SK-MEL-5 (cell line): Measurements from ENCODE around the gene RHEB. TPM values are rescaled to one million over a fixed set of nuclear protein-coding genes. Genes with fewer than 3 reads are reported as not detected.

Experiments
- DNase-seq: peaks from one replicate; pipeline ENCODE4 v3.0.0-alpha.2; 2016; ENCODE audit warnings: low read depth, low spot score
- in situ Hi-C: cut with HindIII; loops from 2 replicates; pipeline ENCODE4 v1.10.0; 2016; ENCODE audit warnings: low sequenced_read_pairs, high pct_unique_total_duplicates, low pct_unique_long_range_greater_than_20kb
- total RNA-seq: library from RNA; depleted of rRNA; stranded (reverse); fragments of >200 nt; shearing (Covaris generic); gene quantifications from 2 replicates; pipeline ENCODE4 v1.2.3, GENCODE V29; 2014

RHEB gene
- total RNA-seq, 1 experiment from 2014 or later = 237 TPM

DNA sequence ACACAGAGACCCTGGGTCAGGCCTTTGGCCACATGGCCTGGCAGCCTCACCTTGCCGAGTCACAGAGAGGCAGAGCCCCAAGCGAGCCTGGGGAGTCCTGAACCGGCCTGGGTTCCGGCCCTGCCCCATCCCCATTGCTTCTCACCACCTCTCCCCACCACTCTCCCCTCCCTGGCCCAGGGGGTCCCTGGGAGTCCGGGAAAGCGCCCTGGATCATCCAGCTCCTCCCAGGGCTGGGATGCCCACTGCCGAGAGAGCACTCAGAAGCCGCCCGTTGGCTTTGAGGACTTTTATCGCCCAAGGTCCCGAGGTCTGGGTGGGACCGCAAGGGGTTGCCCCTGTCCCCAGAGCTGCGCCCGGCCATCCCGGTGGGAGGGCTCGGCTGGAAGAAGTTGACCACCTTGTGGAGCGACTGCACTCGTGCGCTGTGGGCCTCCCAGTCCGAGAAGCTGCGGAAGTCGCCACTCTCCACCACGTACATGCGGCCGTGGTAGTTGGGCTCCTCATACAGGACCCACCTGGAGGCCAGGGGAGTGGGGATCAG lies 87.9 kb downstream of the RHEB start:
- no peak for DNase-seq
- in situ Hi-C loops = no loop called here

DNA sequence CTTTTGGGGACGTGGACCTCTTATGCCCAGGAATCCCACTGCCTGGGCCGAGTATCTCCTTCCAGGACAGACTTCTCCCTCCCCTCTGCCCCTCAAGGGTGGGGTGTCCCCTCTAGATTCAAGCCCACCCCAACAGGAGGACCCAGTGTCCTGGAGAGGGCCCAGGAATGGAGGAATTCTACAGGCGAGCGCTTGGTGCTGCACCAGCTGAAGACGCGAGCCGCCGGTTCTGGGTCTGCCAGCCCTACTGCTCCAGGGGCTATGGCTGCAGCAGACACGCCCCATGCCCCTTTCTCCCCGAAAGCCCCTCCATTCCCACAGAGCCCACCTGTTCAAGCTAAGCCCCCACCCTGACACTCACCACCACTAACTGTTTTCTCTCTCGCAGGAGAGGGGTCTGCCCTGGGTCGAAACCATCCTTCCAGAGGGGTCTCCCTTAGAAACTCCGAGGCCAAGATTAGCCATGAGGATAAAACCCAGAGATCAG lies 88.4 kb downstream of the RHEB start:
- no peak for DNase-seq
- in situ Hi-C loops = no loop called here

DNA sequence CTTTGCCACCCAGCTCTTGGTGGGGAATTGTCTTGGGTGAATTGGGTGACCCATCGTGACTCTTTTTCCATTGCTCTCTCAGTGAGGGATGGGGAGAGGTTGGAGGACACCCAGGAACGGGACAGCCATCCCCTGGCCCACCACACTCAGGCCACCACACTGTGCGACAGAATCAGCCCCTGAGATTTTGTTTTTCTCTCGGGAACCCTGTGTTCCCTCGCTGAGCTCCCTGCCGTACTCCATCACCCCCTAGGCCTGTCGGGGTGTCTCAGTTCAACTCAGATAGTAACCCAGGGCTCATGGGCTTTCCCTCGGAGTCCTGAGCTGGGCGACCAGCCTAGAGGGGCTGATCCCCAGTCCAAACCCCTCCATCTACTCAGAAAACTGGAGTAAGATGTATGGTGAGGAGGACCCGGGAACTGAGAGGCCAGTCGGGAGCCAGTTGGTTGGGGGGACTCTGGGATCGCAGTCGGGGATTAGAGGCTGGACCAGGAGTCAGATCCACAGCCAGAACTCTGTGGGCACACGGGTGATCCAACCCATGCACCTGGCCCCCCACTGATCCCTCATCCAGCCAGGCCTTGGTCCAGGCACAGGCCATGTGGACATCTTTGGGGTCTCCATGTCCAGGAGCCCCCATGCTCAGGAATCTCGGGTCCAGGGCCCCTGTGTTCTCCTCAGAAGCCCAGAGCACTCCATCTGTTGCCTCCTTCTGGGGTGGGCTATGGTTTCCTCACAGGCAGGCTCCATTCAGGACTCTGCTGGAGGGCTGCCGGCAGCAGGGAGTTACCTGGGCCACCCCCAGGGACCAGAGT lies 89.1 kb downstream of the RHEB start:
- DNase-seq = no peak
- in situ Hi-C loops = no loop called here

DNA sequence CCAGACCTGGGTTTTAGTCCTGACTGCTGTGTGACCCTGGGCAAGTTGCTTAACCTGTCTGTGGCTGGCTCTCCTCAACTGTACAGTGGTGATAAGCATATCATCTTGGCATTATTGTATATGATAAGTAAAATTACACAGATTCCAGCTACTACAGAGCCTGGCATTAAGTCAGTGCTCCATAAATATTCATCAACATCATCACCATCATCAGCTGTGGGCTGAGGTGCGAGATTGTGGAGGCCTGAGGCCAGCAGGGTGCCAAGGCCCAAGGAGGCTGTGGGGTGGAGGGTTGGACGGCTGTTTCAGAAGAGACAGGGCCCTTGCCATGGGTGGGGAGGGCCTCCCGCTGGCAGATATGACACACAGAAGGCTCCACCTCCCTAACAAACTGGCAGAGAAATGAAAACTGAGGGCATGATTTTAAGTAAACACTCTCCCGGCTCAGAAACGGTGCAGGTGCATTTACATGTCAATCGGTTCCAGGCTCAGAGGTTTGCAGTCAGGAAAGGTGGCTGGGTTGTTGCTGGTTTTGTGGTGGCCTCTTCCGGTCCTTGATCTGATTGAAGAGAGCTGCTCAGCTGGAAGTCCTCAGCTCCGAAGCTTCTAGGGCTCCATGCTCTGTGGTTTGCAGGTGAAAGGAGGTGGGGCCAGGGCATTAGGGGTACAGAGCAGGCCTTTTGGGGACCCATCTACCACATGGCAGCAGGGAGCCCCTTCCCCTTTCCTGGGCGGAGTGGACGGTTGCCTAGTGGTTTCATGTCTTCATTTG lies 89.9 kb downstream of the RHEB start:
- no peak for DNase-seq
- in situ Hi-C loops = no loop called here

DNA sequence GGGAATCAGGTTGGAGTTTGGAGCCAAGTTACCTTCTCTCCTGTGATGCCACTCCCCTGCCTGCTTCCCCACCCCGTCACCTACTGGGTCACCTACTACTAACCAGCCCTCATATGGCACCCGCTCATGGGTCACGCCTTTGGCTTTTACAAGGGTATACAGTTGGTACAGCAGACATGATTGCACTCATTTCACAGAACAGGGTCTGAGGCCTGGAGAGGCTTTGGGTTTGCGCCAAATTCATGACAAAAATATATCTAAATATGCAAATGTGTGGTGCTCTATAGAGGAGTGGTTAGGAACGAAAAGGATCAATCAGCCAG lies 90.5 kb downstream of the RHEB start:
- in situ Hi-C loops = no loop called here
- DNase-seq = no peak

DNA sequence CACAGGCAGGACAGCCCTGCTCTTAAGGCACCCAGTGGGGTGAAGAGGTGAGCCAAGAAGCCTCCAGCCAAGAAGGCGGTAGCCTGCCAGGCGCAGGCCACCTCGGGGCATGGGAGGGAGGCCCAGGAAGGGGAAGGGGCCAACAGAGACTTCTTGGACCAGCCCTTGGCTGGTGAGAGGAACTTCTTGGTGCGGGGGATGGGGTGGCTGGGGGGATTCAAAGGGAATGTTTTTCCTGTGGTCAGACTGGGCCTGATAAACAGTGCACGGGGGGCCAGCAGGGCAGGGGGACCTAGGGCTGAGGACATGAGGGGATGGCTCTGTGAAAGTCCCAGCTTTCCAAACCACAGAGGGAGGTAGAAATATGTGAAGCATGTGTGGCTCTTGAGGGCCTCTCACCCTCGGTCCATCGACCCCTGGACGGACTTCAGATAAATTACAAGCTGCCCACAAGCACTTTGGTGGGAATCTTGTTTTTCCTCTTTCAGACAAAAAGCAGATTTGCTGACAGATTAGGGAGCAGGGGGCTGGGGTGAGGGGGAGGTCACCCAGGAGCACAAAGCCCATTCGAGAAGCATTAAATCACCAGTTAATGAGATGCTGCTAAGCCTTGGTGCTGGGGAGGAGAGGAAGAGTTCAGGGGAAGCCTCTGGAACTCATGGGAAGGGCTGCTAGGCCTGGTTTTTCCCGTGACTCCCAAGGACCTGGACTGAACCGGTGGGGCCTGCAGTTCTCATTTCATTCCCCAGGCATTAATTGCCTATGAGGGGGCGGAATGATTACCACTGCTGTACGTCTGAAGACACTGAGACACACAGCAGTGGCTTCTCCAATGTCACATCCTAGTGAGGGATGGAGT lies 91.1 kb downstream of the RHEB start:
- DNase-seq = no peak

GRCh38 chr7:151427705-151428377 lies 91.9 kb downstream of the RHEB start:
- in situ Hi-C loops = no loop called here
- no peak for DNase-seq

More for the DNA sequence above, 91.1 kb downstream of the RHEB start:
- in situ Hi-C loops = no loop called here

DNA sequence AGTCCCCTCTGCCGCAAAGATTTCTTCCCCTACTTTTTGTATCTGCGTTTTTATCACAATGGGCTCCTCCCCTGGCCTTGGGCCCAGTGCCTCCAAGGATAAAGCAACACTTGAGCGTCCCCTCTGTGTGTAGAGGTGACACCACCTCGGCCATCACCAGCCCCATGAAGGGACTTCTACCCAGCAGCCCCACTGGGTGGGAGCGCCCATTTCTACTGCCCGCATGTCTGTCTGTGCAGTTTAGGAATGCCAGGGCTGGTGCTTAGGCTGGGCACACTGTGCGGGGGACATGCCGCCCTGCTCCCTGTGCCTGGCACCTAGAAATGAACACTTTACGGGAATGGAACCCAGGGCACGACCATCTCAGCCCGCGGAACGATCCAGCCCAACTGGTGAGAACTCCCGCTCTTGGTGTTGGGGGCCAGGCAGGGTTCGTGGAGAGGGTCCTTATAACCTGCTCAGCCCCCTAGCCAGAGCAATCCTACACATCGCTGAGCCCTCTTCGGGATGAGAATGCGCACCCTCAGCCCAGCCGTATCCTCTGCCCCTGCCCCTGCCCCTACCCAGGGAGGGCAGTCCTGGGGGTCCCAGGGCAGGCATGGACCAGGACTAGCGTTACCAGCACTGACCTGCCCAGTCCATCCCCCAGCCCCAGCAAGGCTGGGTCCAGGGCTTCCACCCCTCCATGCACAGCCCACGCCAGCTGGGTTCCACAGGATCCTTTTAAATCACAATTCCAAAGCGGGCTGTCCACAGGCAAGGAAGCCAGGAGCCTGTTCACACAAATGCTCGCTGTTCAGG lies 92.6 kb downstream of the RHEB start:
- in situ Hi-C loops = no loop called here
- no peak for DNase-seq

DNA sequence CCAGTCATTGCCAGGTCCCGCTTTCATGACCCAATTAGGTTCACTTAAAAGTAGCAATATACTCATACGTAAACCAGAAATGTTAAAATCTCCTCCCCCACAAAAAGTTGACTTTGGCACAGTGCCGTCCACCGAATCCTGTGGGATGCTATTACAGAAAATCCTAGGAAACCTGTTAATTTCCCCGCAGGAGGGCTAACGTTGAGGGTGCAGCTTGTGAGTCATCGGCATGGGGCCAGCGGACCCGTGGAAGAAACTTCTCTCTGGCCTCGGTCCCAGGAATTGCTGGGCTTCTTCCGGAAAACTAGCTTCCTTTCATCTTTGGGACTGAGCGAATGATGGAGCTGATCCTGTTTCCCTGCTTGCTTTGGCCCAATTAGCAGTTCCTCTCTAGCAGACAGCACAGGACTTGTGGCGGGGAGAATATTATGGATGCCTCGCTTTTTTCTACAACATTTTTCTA lies 93.2 kb downstream of the RHEB start:
- in situ Hi-C loops = no loop called here
- peak; percentile 43 for DNase-seq

- in situ Hi-C loops = no loop called here
- DNase-seq = no peak
Observed at GRCh38 chr7:151425670-151426440, 93.8 kb downstream of the RHEB start.

- in situ Hi-C loops = no loop called here
- DNase-seq = no peak
Observed at GRCh38 chr7:151424799-151425198, 94.9 kb downstream of the RHEB start.

GRCh38 chr7:151423936-151424335 lies 95.8 kb downstream of the RHEB start:
- in situ Hi-C loops = no loop called here

GRCh38 chr7:151423226-151423625 lies 96.5 kb downstream of the RHEB start:
- DNase-seq = no peak
- in situ Hi-C loops = no loop called here

More at GRCh38 chr7:151423936-151424335, 95.8 kb downstream of the RHEB start:
- DNase-seq = no peak

GRCh38 chr7:151422212-151422611 lies 97.5 kb downstream of the RHEB start:
- no peak for DNase-seq
- in situ Hi-C loops = no loop called here

DNA sequence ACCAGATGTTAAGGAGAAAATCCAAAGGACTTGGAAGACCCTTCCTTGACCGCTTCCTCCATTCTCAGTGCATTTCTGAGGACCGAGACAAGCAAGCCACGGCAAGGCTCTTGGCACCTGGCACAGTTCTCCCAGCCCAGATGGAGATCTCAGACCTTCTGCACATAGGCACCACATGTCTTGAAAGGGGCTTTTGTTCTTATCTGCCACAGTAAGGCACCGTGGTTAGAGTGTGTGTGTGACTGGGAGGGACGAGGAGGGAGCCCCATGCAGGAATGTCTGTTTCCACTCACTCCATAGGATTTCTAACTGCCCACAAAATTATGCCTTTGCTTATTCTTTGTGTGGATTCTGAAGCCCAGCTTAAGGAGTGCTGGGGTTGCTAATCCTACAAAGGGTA lies 99.6 kb downstream of the RHEB start:
- in situ Hi-C loops = no loop called here
- peak; percentile 71 for DNase-seq

GRCh38 chr7:151416941-151417315 lies 102.8 kb downstream of the RHEB start:
- no peak for DNase-seq
- in situ Hi-C loops = no loop called here
